HTR-8/SVneo (cell line): ENCODE results near the gene C17orf75.
"Not testable (repeated sequence)": the region's sequence is repeated elsewhere in the genome, so short reads cannot be mapped to it uniquely, and the experiment has no call there.

ENCODE experiments used
- DNase-seq: peaks from one replicate; pipeline ENCODE4 v3.0.0; 2011; ENCODE audit warnings: low spot score, mixed read lengths; ENCODE audit not compliant: insufficient read length
- FAIRE-seq: peaks from 2 replicates; lab custom pipeline; 2011; peaks lifted over from hg19 to GRCh38; lab: Jason Lieb, UNC

Gene C17orf75

GRCh38 chr17:32341857-32342602 is at the start of gene C17orf75:
Gene C17orf75 (minus strand): TSS chr17:32342173. CDS start chr17:32342139, 34 bp downstream.
- DNase-seq, result peak; percentile 77
- FAIRE-seq, result no peak

GRCh38 chr17:32388613-32389459 is 46.9 kb upstream of the C17orf75 start:
- FAIRE-seq, result no peak
- DNase-seq, result no peak

GRCh38 chr17:32388128-32388527 is 46.2 kb upstream of the C17orf75 start:
- not testable (repeated sequence) for FAIRE-seq

GRCh38 chr17:32386844-32387243 is 44.9 kb upstream of the C17orf75 start:
- no peak for FAIRE-seq
- no peak for DNase-seq

More at GRCh38 chr17:32388128-32388527, 46.2 kb upstream of the C17orf75 start:
- DNase-seq, result not testable (repeated sequence)

GRCh38 chr17:32385971-32386370 is 44.0 kb upstream of the C17orf75 start:
- DNase-seq (no peak), FAIRE-seq (no peak)

GRCh38 chr17:32385121-32385520 is 43.1 kb upstream of the C17orf75 start:
- FAIRE-seq (no peak), DNase-seq (no peak)

GRCh38 chr17:32383926-32384434 is 42.0 kb upstream of the C17orf75 start:
- DNase-seq, result no peak
- FAIRE-seq, result no peak

- no peak for FAIRE-seq
Observed at GRCh38 chr17:32382526-32383223, 40.7 kb upstream of the C17orf75 start.

GRCh38 chr17:32370426-32370825 is 28.5 kb upstream of the C17orf75 start:
- FAIRE-seq (no peak), DNase-seq (no peak)

More at GRCh38 chr17:32382526-32383223, 40.7 kb upstream of the C17orf75 start:
- no peak for DNase-seq

GRCh38 chr17:32361270-32361669 is 19.3 kb upstream of the C17orf75 start:
- no peak for DNase-seq
- no peak for FAIRE-seq

GRCh38 chr17:32357615-32358014 is 15.6 kb upstream of the C17orf75 start:
- no peak for DNase-seq
- no peak for FAIRE-seq

GRCh38 chr17:32356750-32357149 is 14.8 kb upstream of the C17orf75 start:
- DNase-seq (no peak), FAIRE-seq (no peak)

- no peak for FAIRE-seq
Observed at GRCh38 chr17:32356378-32356743, 14.4 kb upstream of the C17orf75 start.

GRCh38 chr17:32355649-32356377 is 13.8 kb upstream of the C17orf75 start:
- FAIRE-seq (no peak), DNase-seq (no peak)

More at GRCh38 chr17:32356378-32356743, 14.4 kb upstream of the C17orf75 start:
- no peak for DNase-seq

GRCh38 chr17:32352734-32353133 is 10.8 kb upstream of the C17orf75 start:
- not testable (repeated sequence) for FAIRE-seq

GRCh38 chr17:32350666-32351418 is 8.9 kb upstream of the C17orf75 start:
- FAIRE-seq (no peak), DNase-seq (no peak)

More at GRCh38 chr17:32352734-32353133, 10.8 kb upstream of the C17orf75 start:
- not testable (repeated sequence) for DNase-seq

- peak; percentile 93 for DNase-seq
- FAIRE-seq, result peak; percentile 96
Observed at GRCh38 chr17:32349854-32350665, 8.1 kb upstream of the C17orf75 start, which contains the start of gene ZNF207. Gene ZNF207 (plus strand): TSS chr17:32350157. CDS start chr17:32350286, 129 bp downstream.

GRCh38 chr17:32349503-32349853 is 7.5 kb upstream of the C17orf75 start:
- no peak for FAIRE-seq
- no peak for DNase-seq
